H9 (cell line): ENCODE data around the gene MBP. TPM values are rescaled to one million over a fixed set of nuclear protein-coding genes. Genes with fewer than 3 reads are reported as not detected.

Experiments used
- DNase-seq: peaks from one replicate; pipeline ENCODE4 v3.0.0-alpha.2; 2017
- H2AFZ ChIP-seq: one replicate; pipeline ENCODE4 v1.6.1; 2013; ENCODE audit warnings: mild to moderate bottlenecking, low read length, control low read depth, moderate library complexity
- H2AK5ac ChIP-seq: 2 replicates; pipeline ENCODE4 v1.6.1; 2013; ENCODE audit warnings: low read length, control low read depth, mixed read lengths; ENCODE audit not compliant: insufficient read length
- H2BK120ac ChIP-seq: one replicate; pipeline ENCODE4 v1.6.1; 2013; ENCODE audit warnings: low read depth, mild to moderate bottlenecking, low read length, control low read depth, inconsistent platforms; ENCODE audit not compliant: poor library complexity, severe bottlenecking
- H2BK12ac ChIP-seq: 2 replicates; pipeline ENCODE4 v1.6.1; 2013; ENCODE audit warnings: low read length, control low read depth, mixed read lengths, low read depth; ENCODE audit not compliant: insufficient read length
- H2BK15ac ChIP-seq: 2 replicates; pipeline ENCODE4 v1.6.1; 2013; ENCODE audit warnings: low read depth, low read length, control low read depth
- H2BK20ac ChIP-seq: one replicate; pipeline ENCODE4 v1.6.1; 2013; ENCODE audit warnings: low read depth, mild to moderate bottlenecking, low read length, control low read depth, inconsistent platforms; ENCODE audit not compliant: poor library complexity, severe bottlenecking
- H2BK5ac ChIP-seq: 2 replicates; pipeline ENCODE4 v1.6.1; 2013; ENCODE audit warnings: low read length, control low read depth, mixed read lengths; ENCODE audit not compliant: insufficient read length
- H3K14ac ChIP-seq: 2 replicates; pipeline ENCODE4 v1.6.1; 2013; ENCODE audit warnings: low read length, control low read depth; ENCODE audit not compliant: insufficient read depth
- H3K18ac ChIP-seq: 2 replicates; pipeline ENCODE4 v1.6.1; 2013; ENCODE audit warnings: low read depth, mild to moderate bottlenecking, mixed read lengths, low read length, control low read depth; ENCODE audit not compliant: insufficient read length
- H3K23ac ChIP-seq: 2 replicates; pipeline ENCODE4 v1.6.1; 2013; ENCODE audit warnings: low read length, control low read depth, mixed read lengths, low read depth; ENCODE audit not compliant: insufficient read length
- H3K23me2 ChIP-seq: 2 replicates; pipeline ENCODE4 v1.6.1; 2013; ENCODE audit warnings: low read depth, mild to moderate bottlenecking, mixed read lengths, low read length, control low read depth; ENCODE audit not compliant: insufficient read length, poor library complexity, severe bottlenecking
- H3K27ac ChIP-seq: 2 replicates; pipeline ENCODE4 v1.5.1; 2013; ENCODE audit warnings: low read length, control low read depth, mixed read lengths, low read depth; ENCODE audit not compliant: insufficient read length
- H3K27me3 ChIP-seq: 2 replicates; pipeline ENCODE4 v1.6.1; 2013; ENCODE audit warnings: low read length, control low read depth, inconsistent platforms; ENCODE audit not compliant: insufficient read depth
- H3K4ac ChIP-seq: 2 replicates; pipeline ENCODE4 v1.6.1; 2013; ENCODE audit warnings: low read depth, mild to moderate bottlenecking, control low read depth, inconsistent platforms, low read length, moderate library complexity
- H3K4me1 ChIP-seq: 2 replicates; pipeline ENCODE4 v1.6.1; 2013; ENCODE audit warnings: low read length, control low read depth, inconsistent platforms; ENCODE audit not compliant: insufficient read depth
- H3K4me2 ChIP-seq: 2 replicates; pipeline ENCODE4 v1.6.1; 2013; ENCODE audit warnings: low read length, control low read depth, mixed read lengths; ENCODE audit not compliant: insufficient read length, insufficient read depth
- H3K56ac ChIP-seq: 2 replicates; pipeline ENCODE4 v1.6.1; 2013; ENCODE audit warnings: low read depth, mild to moderate bottlenecking, mixed read lengths, low read length, control low read depth; ENCODE audit not compliant: insufficient read length
- H3K79me1 ChIP-seq: 2 replicates; pipeline ENCODE4 v1.6.1; 2013; ENCODE audit warnings: low read depth, mild to moderate bottlenecking, moderate library complexity, low read length, control low read depth, inconsistent platforms; ENCODE audit not compliant: insufficient read depth, poor library complexity, severe bottlenecking
- H3K79me2 ChIP-seq: 2 replicates; pipeline ENCODE4 v1.6.1; 2013; ENCODE audit warnings: low read length, control low read depth, inconsistent platforms; ENCODE audit not compliant: insufficient read depth
- H3K9ac ChIP-seq: 2 replicates; pipeline ENCODE4 v1.6.1; 2013; ENCODE audit warnings: low read length, control low read depth, mixed read lengths; ENCODE audit not compliant: insufficient read length; ENCODE audit errors: extremely low read depth
- H3K9me3 ChIP-seq: one replicate; pipeline ENCODE4 v1.6.1; 2013; ENCODE audit warnings: low read depth, low read length, inconsistent platforms; ENCODE audit not compliant: control insufficient read depth
- H3T11ph ChIP-seq: one replicate; pipeline ENCODE4 v1.6.1; 2013; ENCODE audit warnings: mild to moderate bottlenecking, low read length, control low read depth, inconsistent platforms
- H4K20me1 ChIP-seq: one replicate; pipeline ENCODE4 v1.6.1; 2013; ENCODE audit not compliant: control insufficient read depth, insufficient read length, insufficient read depth
- H4K5ac ChIP-seq: 2 replicates; pipeline ENCODE4 v1.6.1; 2013; ENCODE audit warnings: low read depth, mild to moderate bottlenecking, mixed read lengths, low read length, control low read depth; ENCODE audit not compliant: insufficient read length
- H4K8ac ChIP-seq: replicated peaks from 2 replicates; pipeline ENCODE4 v1.6.1; 2013; ENCODE audit warnings: low read length, control low read depth, mixed read lengths, low read depth; ENCODE audit not compliant: insufficient read length
- H4K91ac ChIP-seq: 2 replicates; pipeline ENCODE4 v1.6.1; 2013; ENCODE audit warnings: low read depth, mild to moderate bottlenecking, moderate library complexity, mixed read lengths, low read length, control low read depth; ENCODE audit not compliant: insufficient read length
- H3K27ac Mint-ChIP-seq, 3 experiments: 2 replicates in 2 of 3; 3 replicates in 1 of 3; pipeline ENCODE4 v1.8.0; 2020 to 2021; ENCODE audit warnings: mixed read lengths in 3 of 3, mild to moderate bottlenecking in 1 of 3, moderate library complexity in 1 of 3
- H3K27me3 Mint-ChIP-seq: 2 replicates; pipeline ENCODE4 v1.8.0; 2021; ENCODE audit warnings: low read depth, mild to moderate bottlenecking, moderate library complexity, mixed read lengths
- H3K36me3 Mint-ChIP-seq, 3 experiments: 2 replicates in 2 of 3; 3 replicates in 1 of 3; pipeline ENCODE4 v1.8.0; 2020 to 2021; ENCODE audit warnings: low read depth in 3 of 3, mixed read lengths in 3 of 3; ENCODE audit not compliant: insufficient read depth in 1 of 3
- H3K4me1 Mint-ChIP-seq, 2 experiments: 2 replicates each; pipeline ENCODE4 v1.8.0; 2020; ENCODE audit warnings: mixed read lengths in 2 of 2
- H3K4me3 Mint-ChIP-seq, 2 experiments: 2 replicates in 1 of 2; 3 replicates in 1 of 2; pipeline ENCODE4 v1.8.0; 2020 to 2021; ENCODE audit warnings: mild to moderate bottlenecking in 2 of 2, mixed read lengths in 2 of 2, moderate library complexity in 1 of 2
- H3K9me3 Mint-ChIP-seq, 2 experiments: 2 replicates in 1 of 2; 3 replicates in 1 of 2; pipeline ENCODE4 v1.8.0; 2020; ENCODE audit warnings: mild to moderate bottlenecking in 2 of 2, mixed read lengths in 2 of 2, moderate library complexity in 1 of 2
- CTCF ChIP-seq: fragments of 200-600 bp; sonication (generic); conservative IDR thresholded peaks from 3 replicates; pipeline ENCODE4 v1.8.0; 2021; ENCODE audit warnings: antibody characterized with exemption, mild to moderate bottlenecking
- WGBS: extraction: QIAGEN DNeasy Blood & Tissue Kit; methylation state at CpG from one replicate; pipeline ENCODE4 v1.1.7; 2013; ENCODE audit warnings: missing lambda C conversion rate, low lambda C conversion rate, mixed read lengths; ENCODE audit not compliant: insufficient read length; ENCODE audit errors: extremely low coverage; 5-methylcytosine and 5-hydroxymethylcytosine counted together
- long read RNA-seq: library from polyadenylated mRNA; unstranded; transcript quantifications from one replicate; pipeline ENCODE4 v2.0.0, GENCODE V29; 2020
- total RNA-seq: library from RNA; stranded (reverse); gene quantifications from 2 replicates; pipeline ENCODE4 v1.2.1, GENCODE V29; 2021

MBP gene
- total RNA-seq: 5.2 and 8.6 TPM in 2 replicates
- long read RNA-seq, full-length matches to known transcripts: 11 of 16 reads
- long read RNA-seq, partial matches to known transcripts: 0 of 16 reads
- long read RNA-seq, other reads (novel, unspliced or antisense): 5 of 16 reads

- no peak within 1 kb of the TSS for H2BK15ac ChIP-seq
- H3K27me3 ChIP-seq: peaks cover 2% of the 10 kb centered on the region; the same call in 1 of the 2 replicates
- peak; percentile 78 for DNase-seq
- H2AFZ ChIP-seq: no peak within 1 kb of the TSS
- no peaks in the 10 kb centered on the region for H3K4me1 ChIP-seq
- no peak for TF ChIP-seq CTCF
- H2AK5ac ChIP-seq: no peak within 1 kb of the TSS
- H4K91ac ChIP-seq: no peak within 1 kb of the TSS
- H4K8ac ChIP-seq: no peak within 1 kb of the TSS
- no peak within 1 kb of the TSS for H3K23ac ChIP-seq
- H3K18ac ChIP-seq: no peak within 1 kb of the TSS
- peaks cover 2% of the 10 kb centered on the region; the same call in 1 of the 2 replicates for H3K79me2 ChIP-seq
- H3K79me1 ChIP-seq: no peaks in the 10 kb centered on the region
- peaks cover 0 to 2% (median 0%) of the 10 kb centered on the region in 3 experiments; a peak in 3 of 7 replicates for H3K36me3 Mint-ChIP-seq
- peaks cover 48% of the 10 kb centered on the region for H3K27me3 Mint-ChIP-seq
- H3K27ac ChIP-seq: no peak within 1 kb of the TSS
- H2BK120ac ChIP-seq: no peak within 1 kb of the TSS
- peak within 1 kb of the TSS; percentile 49 for H3K4me2 ChIP-seq
- no peak within 1 kb of the TSS for H3T11ph ChIP-seq
- peak within 1 kb of the TSS; percentile 62 for H3K14ac ChIP-seq
- H3K4ac ChIP-seq: no peak within 1 kb of the TSS
- no peak within 1 kb of the TSS for H4K5ac ChIP-seq
- H3K27ac Mint-ChIP-seq: no peak within 1 kb of the TSS; a peak in 1 of 7 replicates
- H3K4me3 Mint-ChIP-seq: peak within 1 kb of the TSS; percentile 77 to 87
- no peaks in the 10 kb centered on the region for H3K9me3 ChIP-seq
- WGBS: no CpG with 5 or more reads among the region's 88 CpGs
- peaks cover 11 to 15% of the 10 kb centered on the region in 2 experiments for H3K4me1 Mint-ChIP-seq
- no peak within 1 kb of the TSS for H2BK12ac ChIP-seq
- no peaks in the 10 kb centered on the region; a peak in 2 of 5 replicates for H3K9me3 Mint-ChIP-seq
- H3K23me2 ChIP-seq: peaks cover 14% of the 10 kb centered on the region
- no peak within 1 kb of the TSS for H3K56ac ChIP-seq
- H3K9ac ChIP-seq: no peak within 1 kb of the TSS
- H2BK20ac ChIP-seq: no peak within 1 kb of the TSS
- H2BK5ac ChIP-seq: no peak within 1 kb of the TSS
- H4K20me1 ChIP-seq: no peaks in the 10 kb centered on the region
Observed at GRCh38 chr18:77132369-77133050, at the start of gene MBP. TSS of gene MBP (minus strand) at chr18:77132783. CDS start at chr18:77105261, 27,522 bp downstream.
